ENCODE measurements around the gene LCE1D.

Gene LCE1D, protein sequence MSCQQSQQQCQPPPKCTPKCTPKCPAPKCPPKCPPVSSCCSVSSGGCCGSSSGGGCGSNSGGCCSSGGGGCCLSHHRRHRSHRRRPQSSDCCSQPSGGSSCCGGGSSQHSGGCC

GRCh38 chr1:152796421-152796820, at the start of gene LCE1D:
LCE1D (plus strand) TSS chr1:152796721; CDS start chr1:152797795, 1,074 bp downstream.
- no peak within 1 kb of the TSS for H3K27ac Mint-ChIP-seq
- no peak for TF ChIP-seq CTCF (IDR thresholded peaks at IDR 0.05)
- peaks cover 77% of the 10 kb centered on the region for H3K9me3 Mint-ChIP-seq

GRCh38 chr1:152747831-152748230, 48.7 kb upstream of the LCE1D start:
- Mint-ChIP-seq H3K27ac (no peak overlapping the region), H3K4me3 (no peak overlapping the region), H3K9me3 (peaks cover 85% of the 10 kb centered on the region), H3K4me1 (no peaks in the 10 kb centered on the region), H3K36me3 (ENCODE audit: low read depth) (no peaks in the 10 kb centered on the region), H3K27me3 (ENCODE audit: low read depth, poor library complexity) (no peaks in the 10 kb centered on the region)
- no peak for DNase-seq
- no peak for TF ChIP-seq CTCF (IDR thresholded peaks at IDR 0.05)

More at GRCh38 chr1:152796421-152796820, at the start of gene LCE1D:
- Mint-ChIP-seq H3K4me1 (no peaks in the 10 kb centered on the region), H3K36me3 (ENCODE audit: low read depth) (no peaks in the 10 kb centered on the region), H3K4me3 (no peak within 1 kb of the TSS), H3K27me3 (ENCODE audit: low read depth, poor library complexity) (no peaks in the 10 kb centered on the region)
- DNase-seq = no peak

DNA sequence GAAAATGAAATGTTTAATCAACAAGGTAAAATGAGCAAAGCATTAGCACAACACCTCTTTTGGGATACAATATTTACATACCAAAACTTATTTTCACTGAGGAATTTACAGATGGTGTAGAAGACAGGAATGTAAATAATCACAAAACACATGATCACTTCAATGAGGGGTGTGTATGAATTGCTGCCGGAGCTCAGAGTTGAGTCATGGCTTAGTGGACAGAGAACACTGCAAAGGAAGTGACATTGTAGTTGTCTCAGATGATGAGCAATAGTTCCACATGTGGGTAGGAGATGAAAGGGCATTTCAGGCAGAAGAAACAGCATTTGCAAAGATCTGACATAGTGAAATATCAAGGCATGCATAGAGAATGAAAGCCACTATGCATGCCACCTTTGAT, 44.3 kb upstream of the LCE1D start:
- peaks cover 83% of the 10 kb centered on the region for H3K9me3 Mint-ChIP-seq
- DNase-seq = no peak
- H3K27me3 Mint-ChIP-seq (ENCODE audit: low read depth, poor library complexity) = peaks cover 7% of the 10 kb centered on the region
- no peaks in the 10 kb centered on the region for H3K36me3 Mint-ChIP-seq (ENCODE audit: low read depth)
- no peak overlapping the region for H3K27ac Mint-ChIP-seq
- no peak for TF ChIP-seq CTCF (IDR thresholded peaks at IDR 0.05)
- no peaks in the 10 kb centered on the region for H3K4me1 Mint-ChIP-seq
- no peak overlapping the region for H3K4me3 Mint-ChIP-seq

DNA sequence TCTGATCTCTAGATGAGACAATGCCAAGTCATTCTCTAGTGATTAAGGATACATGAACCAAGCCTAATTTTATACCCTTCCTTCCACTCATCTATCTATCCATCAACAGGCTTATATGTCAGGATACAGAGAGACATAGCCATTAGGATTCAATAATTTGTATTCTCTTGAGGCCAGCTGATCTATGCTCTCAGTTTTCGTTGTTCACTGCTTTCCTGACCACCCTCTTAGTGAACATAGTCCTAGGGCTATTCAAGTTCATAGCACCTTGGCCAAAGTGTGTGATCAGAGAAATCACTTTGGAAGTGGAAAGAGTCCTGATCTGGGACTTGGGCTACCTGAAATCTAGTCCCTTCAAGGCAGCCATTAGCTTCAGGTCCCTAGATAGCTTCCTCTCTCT, 42.9 kb upstream of the LCE1D start:
- Mint-ChIP-seq H3K27ac (no peak overlapping the region), H3K27me3 (ENCODE audit: low read depth, poor library complexity) (peaks cover 7% of the 10 kb centered on the region), H3K4me3 (no peak overlapping the region), H3K9me3 (peaks cover 86% of the 10 kb centered on the region), H3K36me3 (ENCODE audit: low read depth) (no peaks in the 10 kb centered on the region), H3K4me1 (no peaks in the 10 kb centered on the region)
- DNase-seq = no peak
- no peak for TF ChIP-seq CTCF (IDR thresholded peaks at IDR 0.05)

DNA sequence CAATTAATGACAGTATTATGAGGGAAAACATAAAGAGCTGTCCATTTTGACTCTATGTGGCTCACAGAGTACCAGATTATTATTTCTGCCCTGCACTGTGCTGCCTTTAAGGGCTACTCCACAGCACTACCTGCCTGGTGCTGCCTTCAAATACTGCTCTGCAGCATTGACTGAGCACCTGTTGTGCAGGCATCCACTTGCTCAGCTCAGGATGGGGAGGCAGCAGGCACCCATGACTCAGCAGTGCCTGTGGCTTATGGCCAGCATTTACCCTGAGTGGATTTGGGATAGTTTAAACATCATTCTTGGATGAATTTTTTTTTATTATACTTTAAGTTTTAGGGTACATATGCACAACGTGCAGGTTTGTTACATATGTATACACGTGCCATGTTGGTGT, 39.6 kb upstream of the LCE1D start:
- DNase-seq = no peak
- no peaks in the 10 kb centered on the region for H3K4me1 Mint-ChIP-seq
- H3K27ac Mint-ChIP-seq = no peak overlapping the region
- H3K9me3 Mint-ChIP-seq = peaks cover 94% of the 10 kb centered on the region
- H3K4me3 Mint-ChIP-seq = no peak overlapping the region
- peaks cover 6% of the 10 kb centered on the region for H3K36me3 Mint-ChIP-seq (ENCODE audit: low read depth)
- TF ChIP-seq CTCF (IDR thresholded peaks at IDR 0.05) = no peak
- peaks cover 7% of the 10 kb centered on the region for H3K27me3 Mint-ChIP-seq (ENCODE audit: low read depth, poor library complexity)

GRCh38 chr1:152757747-152758146, 38.8 kb upstream of the LCE1D start, which contains the start of gene KPRP:
KPRP (plus strand) TSS chr1:152758025; CDS start chr1:152759589, 1,564 bp downstream.
- no peak for TF ChIP-seq CTCF (IDR thresholded peaks at IDR 0.05)
- no peaks in the 10 kb centered on the region for H3K4me1 Mint-ChIP-seq
- peaks cover 96% of the 10 kb centered on the region for H3K9me3 Mint-ChIP-seq
- peaks cover 7% of the 10 kb centered on the region for H3K27me3 Mint-ChIP-seq (ENCODE audit: low read depth, poor library complexity)
- peaks cover 6% of the 10 kb centered on the region for H3K36me3 Mint-ChIP-seq (ENCODE audit: low read depth)
- H3K4me3 Mint-ChIP-seq = no peak within 1 kb of the TSS
- DNase-seq = no peak
- H3K27ac Mint-ChIP-seq = no peak within 1 kb of the TSS
